ENCODE data around the gene HOXA7. TPM values are rescaled to one million over a fixed set of nuclear protein-coding genes. Genes with fewer than 3 reads are reported as not detected.

The HOXA7 gene
- total RNA-seq, 4 donors from 2014 or later, result 0.26 to 9.1 (median 5.2) TPM

- intact Hi-C loops (cut with DNase I; ENCODE audit: low total_unique reads), result loop anchor here (5.0 kb wide), 1 partner anchor 303 kb away; no protein-coding TSS in a partner anchor
- peaks cover 0 to 4% of the 10 kb centered on the region in 2 donors for H3K4me1 ChIP-seq
- no peaks in the 10 kb centered on the region for H3K9me3 ChIP-seq
- peak overlapping the region; percentile 49 for H3K4me3 ChIP-seq
- TF ChIP-seq POLR2A (IDR thresholded peaks at IDR 0.05) (no peak), CTCF (IDR thresholded peaks at IDR 0.05) (no peak)
- DNase-seq, result peak; percentile 32 to 34
- no peaks in the 10 kb centered on the region for H3K36me3 ChIP-seq
- peak overlapping the region; percentile 94 to 96 for H3K27ac ChIP-seq
- H3K27me3 ChIP-seq, result no peaks in the 10 kb centered on the region
Observed at GRCh38 chr7:27160145-27160545, 3.7 kb upstream of the HOXA7 start.

GRCh38 chr7:27159266-27160144, 3.0 kb upstream of the HOXA7 start:
- peak; percentile 14 for DNase-seq
- H3K4me3 ChIP-seq, result no peak overlapping the region
- no peaks in the 10 kb centered on the region for H3K36me3 ChIP-seq
- intact Hi-C loops (cut with DNase I; ENCODE audit: low total_unique reads), result loop anchor here (5.0 kb wide), 1 partner anchor 302 kb away; no protein-coding TSS in a partner anchor
- H3K4me1 ChIP-seq, result peaks cover 0 to 4% of the 10 kb centered on the region in 2 donors
- H3K27me3 ChIP-seq, result no peaks in the 10 kb centered on the region
- no peaks in the 10 kb centered on the region for H3K9me3 ChIP-seq
- TF ChIP-seq CTCF (IDR thresholded peaks at IDR 0.05) (no peak), POLR2A (IDR thresholded peaks at IDR 0.05) (no peak)
- no peak overlapping the region for H3K27ac ChIP-seq

- Histone ChIP-seq H3K36me3 (no peaks in the 10 kb centered on the region), H3K27me3 (no peaks in the 10 kb centered on the region), H3K4me1 (peaks cover 0 to 4% of the 10 kb centered on the region in 2 donors), H3K27ac (no peak overlapping the region), H3K9me3 (no peaks in the 10 kb centered on the region), H3K4me3 (no peak overlapping the region)
- peak; percentile 16 to 22 for DNase-seq
- intact Hi-C loops (cut with DNase I; ENCODE audit: low total_unique reads), result no loop called here
- TF ChIP-seq CTCF (IDR thresholded peaks at IDR 0.05), result no peak
- TF ChIP-seq POLR2A (IDR thresholded peaks at IDR 0.05), result no peak
Observed at GRCh38 chr7:27158436-27159265, 2.2 kb upstream of the HOXA7 start.

- TF ChIP-seq POLR2A (IDR thresholded peaks at IDR 0.05) (no peak), CTCF (IDR thresholded peaks at IDR 0.05) (no peak)
- DNase-seq, result peak in 1 of 2 donors; percentile 14
- no peak overlapping the region for H3K4me3 ChIP-seq
- H3K36me3 ChIP-seq, result no peaks in the 10 kb centered on the region
- H3K4me1 ChIP-seq, result peaks cover 0 to 4% of the 10 kb centered on the region in 2 donors
- H3K27me3 ChIP-seq, result no peaks in the 10 kb centered on the region
- H3K27ac ChIP-seq, result peak overlapping the region in 1 of 2 donors; percentile 93
- intact Hi-C loops (cut with DNase I; ENCODE audit: low total_unique reads), result no loop called here
- H3K9me3 ChIP-seq, result no peaks in the 10 kb centered on the region
Observed at GRCh38 chr7:27157702-27158431, 1.4 kb upstream of the HOXA7 start.
